Endothelial cell of umbilical vein (primary cell): ENCODE results near the gene FRMD6.

Experiments
- POLR2A ChIP-seq: IDR thresholded peaks from 2 replicates; pipeline ENCODE4 v1.6.1; 2012; ENCODE audit warnings: low read depth, mild to moderate bottlenecking, control low read depth, low read length
- POLR2AphosphoS5 ChIP-seq: IDR thresholded peaks from 2 replicates; pipeline ENCODE4 v1.6.1; 2012; ENCODE audit warnings: low read depth, mild to moderate bottlenecking, control low read depth, low read length, moderate library complexity; ENCODE audit not compliant: insufficient read depth
- TF ChIP-seq, protein P1 (sequence below), 2 donors: IDR thresholded peaks; 1 replicate in 1 of 2; 2 replicates in 1 of 2; pipeline ENCODE4 v1.5.1; 2011; ENCODE audit warnings: low read length in 2 of 2, mild to moderate bottlenecking in 2 of 2, moderate library complexity in 2 of 2, control low read depth in 1 of 2, inconsistent platforms in 1 of 2, low read depth in 1 of 2; ENCODE audit not compliant: insufficient read depth in 1 of 2; ENCODE audit errors: extremely low read depth in 1 of 2
- TF ChIP-seq, protein P2 (sequence below): IDR thresholded peaks from 2 replicates; pipeline ENCODE4 v1.6.1; 2011; ENCODE audit not compliant: insufficient read depth, insufficient read length

DNA sequence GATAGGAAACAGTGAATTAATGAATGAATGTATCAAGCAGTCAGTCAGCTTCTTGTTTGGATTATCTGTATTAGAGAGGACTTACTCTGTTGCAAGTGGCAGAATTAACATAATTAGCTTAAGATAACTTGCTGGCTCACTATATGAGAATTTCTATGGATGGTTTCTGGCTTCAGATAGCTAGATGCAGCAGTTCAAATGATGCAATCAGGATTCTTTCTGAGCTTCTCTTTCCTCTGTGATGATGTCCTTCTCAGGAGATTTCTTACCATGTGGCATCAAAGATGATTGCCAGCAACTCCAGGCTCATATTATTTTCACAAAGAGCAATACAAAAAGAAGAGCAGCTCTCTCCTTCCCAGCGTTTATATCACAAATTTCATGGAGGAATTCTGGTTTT, 30.7 kb downstream of the FRMD6 start:
- TF ChIP-seq, protein P1, sequence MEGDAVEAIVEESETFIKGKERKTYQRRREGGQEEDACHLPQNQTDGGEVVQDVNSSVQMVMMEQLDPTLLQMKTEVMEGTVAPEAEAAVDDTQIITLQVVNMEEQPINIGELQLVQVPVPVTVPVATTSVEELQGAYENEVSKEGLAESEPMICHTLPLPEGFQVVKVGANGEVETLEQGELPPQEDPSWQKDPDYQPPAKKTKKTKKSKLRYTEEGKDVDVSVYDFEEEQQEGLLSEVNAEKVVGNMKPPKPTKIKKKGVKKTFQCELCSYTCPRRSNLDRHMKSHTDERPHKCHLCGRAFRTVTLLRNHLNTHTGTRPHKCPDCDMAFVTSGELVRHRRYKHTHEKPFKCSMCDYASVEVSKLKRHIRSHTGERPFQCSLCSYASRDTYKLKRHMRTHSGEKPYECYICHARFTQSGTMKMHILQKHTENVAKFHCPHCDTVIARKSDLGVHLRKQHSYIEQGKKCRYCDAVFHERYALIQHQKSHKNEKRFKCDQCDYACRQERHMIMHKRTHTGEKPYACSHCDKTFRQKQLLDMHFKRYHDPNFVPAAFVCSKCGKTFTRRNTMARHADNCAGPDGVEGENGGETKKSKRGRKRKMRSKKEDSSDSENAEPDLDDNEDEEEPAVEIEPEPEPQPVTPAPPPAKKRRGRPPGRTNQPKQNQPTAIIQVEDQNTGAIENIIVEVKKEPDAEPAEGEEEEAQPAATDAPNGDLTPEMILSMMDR (IDR thresholded peaks at IDR 0.05; ENCODE audit: extremely low read depth in 1 of 2, insufficient read depth in 1 of 2, low read depth in 1 of 2, low read length in 2 of 2) = no peak
- TF ChIP-seq, protein P2, sequence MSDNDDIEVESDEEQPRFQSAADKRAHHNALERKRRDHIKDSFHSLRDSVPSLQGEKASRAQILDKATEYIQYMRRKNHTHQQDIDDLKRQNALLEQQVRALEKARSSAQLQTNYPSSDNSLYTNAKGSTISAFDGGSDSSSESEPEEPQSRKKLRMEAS = no peak
- TF ChIP-seq POLR2AphosphoS5 (no peak), POLR2A (no peak)
